ENCODE measurements around the gene ZNF618. TPM values are rescaled to one million over a fixed set of nuclear protein-coding genes. Genes with fewer than 3 reads are reported as not detected.

The ZNF618 gene
- total RNA-seq, 2 experiments from 2014 or later: 0.22 to 0.27 TPM

DNA sequence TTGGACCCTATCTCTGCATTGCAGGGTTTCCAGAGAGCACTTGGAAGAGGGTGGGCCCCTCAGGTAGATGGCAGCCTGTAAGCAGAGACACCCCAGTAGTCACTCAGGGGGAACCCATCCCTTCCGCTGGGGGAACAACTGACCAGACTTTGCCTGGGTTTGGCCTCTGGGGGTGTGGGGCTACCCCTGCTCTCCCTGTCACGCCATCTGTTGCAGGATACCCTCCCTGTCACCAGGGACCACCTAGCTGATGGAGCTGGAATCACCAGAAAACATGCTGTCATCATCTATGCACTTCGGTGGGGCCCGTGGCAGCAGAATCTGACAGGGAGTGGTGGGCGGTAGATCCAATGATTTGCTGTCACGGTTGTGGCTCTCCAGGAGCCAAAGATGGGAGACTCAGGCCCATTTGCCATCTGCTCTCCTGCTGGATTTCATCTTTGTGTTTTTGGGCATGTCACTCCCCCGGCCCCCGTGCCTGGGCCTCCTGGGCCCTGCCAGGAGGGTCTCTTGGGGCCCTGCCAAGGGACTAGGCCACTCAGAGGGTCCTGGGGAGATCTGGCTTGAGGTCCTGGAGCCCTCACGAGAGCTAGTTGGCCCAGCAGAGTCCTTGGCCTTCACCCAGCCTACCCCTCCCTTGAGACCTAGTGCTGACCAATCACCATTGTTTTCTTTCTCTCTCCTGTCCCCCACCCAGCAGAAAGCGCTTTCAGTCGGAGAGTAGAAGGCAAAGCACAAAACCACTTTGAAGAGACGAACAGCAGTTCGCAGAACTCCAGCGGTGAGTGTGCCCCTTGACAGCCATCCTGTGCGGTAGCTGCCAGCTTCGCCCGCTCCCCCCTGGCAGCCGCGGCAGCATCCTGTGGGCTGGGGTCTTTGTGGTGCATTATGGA lies 156.1 kb downstream of the ZNF618 start:
- no peaks in the 10 kb centered on the region for H3K27me3 Mint-ChIP-seq
- DNase-seq (no peak), ATAC-seq (no peak)
- no peak for TF ChIP-seq CTCF (IDR thresholded peaks at IDR 0.05)
- no peaks in the 10 kb centered on the region for H3K9me3 Mint-ChIP-seq
- no peak overlapping the region for H3K27ac Mint-ChIP-seq
- H3K4me1 Mint-ChIP-seq (ENCODE audit: low read depth): no peaks in the 10 kb centered on the region
- no peak overlapping the region for H3K4me3 Mint-ChIP-seq
- intact Hi-C loops (cut with micrococcal nuclease): loop anchor here (2.0 kb wide), 1 partner anchor 225 kb away; no protein-coding TSS in a partner anchor
- ChIA-PET POLR2A (no interaction called here), CTCF (no interaction called here)
- H3K36me3 Mint-ChIP-seq (ENCODE audit: low read depth): no peaks in the 10 kb centered on the region

- ATAC-seq (peak; percentile 24), DNase-seq (peak; percentile 30)
- Mint-ChIP-seq H3K9me3 (no peaks in the 10 kb centered on the region), H3K4me1 (ENCODE audit: low read depth) (no peaks in the 10 kb centered on the region), H3K4me3 (no peak overlapping the region), H3K27ac (no peak overlapping the region), H3K27me3 (no peaks in the 10 kb centered on the region), H3K36me3 (ENCODE audit: low read depth) (no peaks in the 10 kb centered on the region)
- CTCF ChIA-PET: interaction anchor here (0.8 to 1.6 kb wide), 3 partner anchors 127 to 299 kb away, joined by 3 to 4 read pairs (median 3); no protein-coding TSS in a partner anchor
- POLR2A ChIA-PET: no interaction called here
- TF ChIP-seq CTCF (IDR thresholded peaks at IDR 0.05): peak; percentile 25
- intact Hi-C loops (cut with micrococcal nuclease): loop anchor here (2.0 kb wide), 1 partner anchor 227 kb away; no protein-coding TSS in a partner anchor
Observed at GRCh38 chr9:114033397-114034103, 157.4 kb downstream of the ZNF618 start.

GRCh38 chr9:114034196-114034595 lies 158.1 kb downstream of the ZNF618 start:
- ATAC-seq: no peak
- Mint-ChIP-seq H3K36me3 (ENCODE audit: low read depth) (no peaks in the 10 kb centered on the region), H3K4me3 (no peak overlapping the region), H3K27ac (no peak overlapping the region), H3K27me3 (no peaks in the 10 kb centered on the region), H3K9me3 (no peaks in the 10 kb centered on the region), H3K4me1 (ENCODE audit: low read depth) (no peaks in the 10 kb centered on the region)
- TF ChIP-seq CTCF (IDR thresholded peaks at IDR 0.05): no peak
- intact Hi-C loops (cut with micrococcal nuclease): no loop called here
- DNase-seq: no peak
- ChIA-PET CTCF (interaction anchor here (0.8 to 1.6 kb wide), 3 partner anchors 127 to 299 kb away, joined by 3 to 4 read pairs (median 3); no protein-coding TSS in a partner anchor), POLR2A (no interaction called here)

- H3K9me3 Mint-ChIP-seq: no peaks in the 10 kb centered on the region
- no peaks in the 10 kb centered on the region for H3K36me3 Mint-ChIP-seq (ENCODE audit: low read depth)
- CTCF ChIA-PET: no interaction called here
- H3K4me3 Mint-ChIP-seq: no peak overlapping the region
- no peaks in the 10 kb centered on the region for H3K4me1 Mint-ChIP-seq (ENCODE audit: low read depth)
- POLR2A ChIA-PET: no interaction called here
- no peak for DNase-seq
- no peak for ATAC-seq
- no peak overlapping the region for H3K27ac Mint-ChIP-seq
- intact Hi-C loops (cut with micrococcal nuclease): no loop called here
- no peak for TF ChIP-seq CTCF (IDR thresholded peaks at IDR 0.05)
- H3K27me3 Mint-ChIP-seq: no peaks in the 10 kb centered on the region
Observed at GRCh38 chr9:114034661-114035062, 158.6 kb downstream of the ZNF618 start.
